ENCODE measurements around the gene COG8. TPM values are rescaled to one million over a fixed set of nuclear protein-coding genes. Genes with fewer than 3 reads are reported as not detected.
A peak's percentile ranks its signal among the peaks of the same experiment; 100 is the strongest.

Gene COG8
- total and polyA plus RNA-seq, 10 of the 15 experiments (the other 5 are each of a cell fraction or from before 2014, with no cell fraction given), result 2.8 to 39.6 (median 23.8) TPM

DNA sequence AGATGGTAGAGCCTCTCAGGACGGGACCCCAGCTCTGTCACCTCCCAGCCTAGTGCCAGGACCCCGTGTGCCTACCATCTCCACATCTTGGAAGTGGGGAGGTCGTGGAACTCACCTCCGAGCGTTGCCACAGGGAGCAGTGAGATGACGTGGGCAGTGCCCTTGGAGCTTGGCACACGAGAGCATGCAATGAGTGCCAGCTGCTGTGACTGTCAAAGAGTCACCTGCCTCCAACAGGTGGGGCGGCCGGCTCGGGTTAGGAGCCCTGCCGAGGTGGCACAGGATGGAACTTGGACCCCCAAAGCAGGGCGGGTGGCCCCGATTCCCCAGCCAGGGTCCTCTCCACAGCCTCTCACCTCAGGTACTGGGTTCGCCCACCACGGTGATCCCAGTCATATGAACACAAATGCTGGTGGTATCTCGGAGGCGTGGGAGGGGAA, 22.7 kb downstream of the COG8 start:
- H3K79me2 ChIP-seq (ENCODE audit: control insufficient read depth, insufficient read depth, low read length), result peaks cover 18% of the 10 kb centered on the region
- FAIRE-seq, result no peak
- intact Hi-C loops (cut with micrococcal nuclease; ENCODE audit: unreplicated experiment) (no loop called here), in situ Hi-C loops (cut with MboI) (no loop called here)
- BruUV-seq (replicated peaks), result no TSS peak
- H3K9ac ChIP-seq (ENCODE audit: control insufficient read depth, insufficient read depth, low read length), result no peak overlapping the region
- H3K9me3 ChIP-seq (replicated peaks; ENCODE audit: control insufficient read depth, insufficient read depth, low read length), result no peaks in the 10 kb centered on the region
- H3K27me3 ChIP-seq (replicated peaks in 1 of 2; ENCODE audit: control insufficient read depth in 2 of 2, insufficient read depth in 2 of 2, low read length in 1 of 2), result no peaks in the 10 kb centered on the region
- no peak for ATAC-seq
- H3K4me1 ChIP-seq (ENCODE audit: control insufficient read depth, insufficient read depth, low read length), result no peaks in the 10 kb centered on the region
- ChIA-PET RAD21 (ENCODE audit: unreplicated experiment) (no interaction called here), CTCF (no interaction called here), POLR2A (no interaction called here), SMC1A (ENCODE audit: uncharacterized antibody, unreplicated experiment) (no interaction called here)
- H3K27ac ChIP-seq (ENCODE audit: control insufficient read depth, insufficient read depth), result no peak overlapping the region
- no peak overlapping the region for H2AFZ ChIP-seq (ENCODE audit: control insufficient read depth, low read depth, low read length)
- no peak for DNase-seq (ENCODE audit: low read depth, low spot score)
- WGBS (ENCODE audit: insufficient coverage, insufficient replicate concordance, low lambda C conversion rate, missing lambda C conversion rate), result over 99% methylated on average over 11 of the region's 17 CpGs
- H4K20me1 ChIP-seq (ENCODE audit: control insufficient read depth, insufficient read depth), result no peaks in the 10 kb centered on the region
- TF ChIP-seq BMI1 (IDR thresholded peaks at IDR 0.05; ENCODE audit: borderline replicate concordance) (no peak), POLR2A (IDR thresholded peaks at IDR 0.05; ENCODE audit: low read depth, low read length) (0 out of 2 replicates have a peak, but pooled peaks have one; percentile 17), SUZ12 (IDR thresholded peaks at IDR 0.05; ENCODE audit: unreplicated experiment) (no peak), KDM1A (IDR thresholded peaks at IDR 0.05; ENCODE audit: borderline replicate concordance) (no peak), TAF1 (IDR thresholded peaks at IDR 0.05; ENCODE audit: borderline replicate concordance, low read depth, low read length) (no peak), ZNF24 (IDR thresholded peaks at IDR 0.05) (no peak)
- TF ChIP-seq, protein P1, sequence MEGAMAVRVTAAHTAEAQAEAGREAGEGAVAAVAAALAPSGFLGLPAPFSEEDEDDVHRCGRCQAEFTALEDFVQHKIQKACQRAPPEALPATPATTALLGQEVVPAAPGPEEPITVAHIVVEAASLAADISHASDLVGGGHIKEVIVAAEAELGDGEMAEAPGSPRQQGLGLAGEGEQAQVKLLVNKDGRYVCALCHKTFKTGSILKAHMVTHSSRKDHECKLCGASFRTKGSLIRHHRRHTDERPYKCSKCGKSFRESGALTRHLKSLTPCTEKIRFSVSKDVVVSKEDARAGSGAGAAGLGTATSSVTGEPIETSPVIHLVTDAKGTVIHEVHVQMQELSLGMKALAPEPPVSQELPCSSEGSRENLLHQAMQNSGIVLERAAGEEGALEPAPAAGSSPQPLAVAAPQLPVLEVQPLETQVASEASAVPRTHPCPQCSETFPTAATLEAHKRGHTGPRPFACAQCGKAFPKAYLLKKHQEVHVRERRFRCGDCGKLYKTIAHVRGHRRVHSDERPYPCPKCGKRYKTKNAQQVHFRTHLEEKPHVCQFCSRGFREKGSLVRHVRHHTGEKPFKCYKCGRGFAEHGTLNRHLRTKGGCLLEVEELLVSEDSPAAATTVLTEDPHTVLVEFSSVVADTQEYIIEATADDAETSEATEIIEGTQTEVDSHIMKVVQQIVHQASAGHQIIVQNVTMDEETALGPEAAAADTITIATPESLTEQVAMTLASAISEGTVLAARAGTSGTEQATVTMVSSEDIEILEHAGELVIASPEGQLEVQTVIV (IDR thresholded peaks at IDR 0.05; ENCODE audit: borderline replicate concordance, partially characterized antibody), result no peak
- peaks cover 12 to 36% of the 10 kb centered on the region in 2 experiments; a peak in 3 of 4 replicates for H3K36me3 ChIP-seq (ENCODE audit: control insufficient read depth in 2 of 2, insufficient read depth in 2 of 2, low read length in 1 of 2)
- no peak overlapping the region for H3K4me2 ChIP-seq (ENCODE audit: control insufficient read depth, insufficient read depth)
- no peak overlapping the region for H3K4me3 ChIP-seq
